Forelimb muscle (tissue), 1 donor: Measurements from ENCODE around the gene LAMA4. TPM values are rescaled to one million over a fixed set of nuclear protein-coding genes. Genes with fewer than 3 reads are reported as not detected.

Experiments used
- DNase-seq: peaks from one replicate; pipeline ENCODE4 v3.0.0-alpha.2; 2013; ENCODE audit warnings: low read depth
- polyA plus RNA-seq: library from polyadenylated mRNA; unstranded; fragments of 120-200 nt; gene quantifications from one replicate; pipeline ENCODE4 v1.2.1, GENCODE V29; 2013; ENCODE audit not compliant: insufficient read length

The LAMA4 gene
- polyA plus RNA-seq, 1 donor: 135 TPM

DNA sequence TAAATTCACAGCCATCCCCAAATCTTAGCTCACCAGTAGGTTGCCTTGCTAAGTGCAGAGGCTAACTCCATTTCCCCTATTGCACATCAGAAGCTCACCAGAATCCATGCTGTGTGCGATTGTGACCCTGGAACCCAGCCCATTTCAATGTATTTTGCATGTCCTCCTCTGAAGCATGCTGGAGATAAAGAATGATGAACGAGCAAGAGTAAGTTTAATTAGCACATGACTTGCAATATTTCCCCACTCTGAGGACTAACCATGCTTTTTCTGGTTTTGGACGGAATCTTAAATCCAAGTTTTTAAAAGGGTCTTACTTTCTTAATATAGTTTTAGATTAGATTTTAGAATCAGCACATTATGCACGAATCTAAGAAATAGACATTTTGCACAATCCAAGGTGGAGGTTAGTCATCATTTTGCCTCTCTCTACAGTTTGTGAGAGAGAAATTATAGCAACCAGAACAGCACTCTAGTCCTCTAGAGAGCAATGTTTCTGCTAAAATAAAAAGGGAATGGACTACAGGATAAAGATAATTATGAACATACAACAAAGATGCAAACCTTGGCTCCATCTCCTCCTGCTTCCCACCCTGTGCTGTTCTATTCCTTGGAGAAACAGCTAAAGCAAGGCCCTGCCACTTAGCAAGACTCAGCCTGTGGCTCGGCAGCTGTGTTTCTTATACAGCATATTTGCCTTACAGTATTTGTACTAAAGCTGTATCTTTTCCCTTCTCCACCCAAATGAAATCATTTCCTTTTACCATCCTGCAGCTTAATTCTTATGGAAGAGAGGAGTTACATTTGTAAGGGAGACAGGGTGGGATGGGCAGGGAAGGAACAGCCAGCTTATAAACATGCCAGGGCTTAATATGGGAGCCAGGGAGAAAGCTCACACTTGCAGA is 24.9 kb upstream of the LAMA4 start:
- peak; percentile 54 for DNase-seq

DNA sequence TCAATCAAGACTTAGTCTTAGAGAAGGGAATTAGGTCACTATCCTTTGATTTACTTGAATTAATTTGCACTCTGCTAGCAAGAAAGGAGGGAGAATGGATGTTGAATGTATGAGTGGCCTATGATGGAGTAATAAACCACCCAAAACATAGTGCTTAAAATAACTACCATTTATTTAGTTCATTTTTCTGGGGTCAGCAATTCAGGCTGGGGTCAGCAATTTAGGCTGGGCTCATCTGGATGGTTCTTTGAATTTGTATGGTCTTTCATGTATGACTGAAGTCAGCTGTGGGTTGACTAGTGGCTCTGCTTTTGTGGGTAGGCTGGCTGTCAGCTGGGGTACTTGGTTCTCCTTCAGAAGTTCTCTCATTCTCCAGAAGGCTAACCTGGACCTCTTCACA is 21.0 kb upstream of the LAMA4 start:
- DNase-seq: no peak

DNA sequence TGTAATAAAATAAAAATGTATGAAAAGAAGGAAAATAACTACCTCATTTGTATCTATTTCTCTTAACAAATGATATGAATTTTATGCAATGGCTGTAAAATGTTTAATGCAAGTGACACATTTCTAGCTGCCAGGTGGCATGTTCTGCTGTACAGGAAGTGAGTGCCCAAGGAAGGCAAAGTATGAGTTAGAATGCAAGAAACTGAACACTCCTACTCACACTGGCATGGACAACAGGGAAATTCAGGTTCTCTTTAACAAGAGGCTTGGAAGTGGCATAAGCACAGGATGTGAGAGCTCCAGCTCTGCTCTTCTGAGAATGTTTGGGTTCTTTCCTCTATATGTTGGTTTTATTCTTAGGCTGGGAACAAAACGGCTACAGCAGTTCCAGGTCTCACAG is 20.4 kb upstream of the LAMA4 start:
- no peak for DNase-seq

DNA sequence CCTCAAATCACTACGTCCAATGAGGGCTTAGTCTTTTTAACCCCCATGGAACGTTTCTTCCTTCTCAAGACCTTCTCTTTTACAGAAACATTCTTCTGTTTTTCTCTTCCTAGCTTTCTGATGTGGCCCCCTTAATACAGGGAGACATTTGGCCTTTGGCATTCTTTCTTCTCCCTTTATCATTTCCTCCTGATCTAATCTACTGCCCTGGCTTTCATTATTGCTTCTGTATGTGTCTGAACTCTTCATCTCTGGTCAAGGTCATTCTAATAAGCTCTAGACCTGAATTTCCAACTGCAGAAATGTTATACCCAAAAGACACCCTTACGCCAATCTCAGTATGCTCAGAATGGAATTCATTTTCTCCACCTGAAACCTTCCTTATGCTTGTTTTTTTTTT is 18.4 kb upstream of the LAMA4 start:
- no peak for DNase-seq

DNA sequence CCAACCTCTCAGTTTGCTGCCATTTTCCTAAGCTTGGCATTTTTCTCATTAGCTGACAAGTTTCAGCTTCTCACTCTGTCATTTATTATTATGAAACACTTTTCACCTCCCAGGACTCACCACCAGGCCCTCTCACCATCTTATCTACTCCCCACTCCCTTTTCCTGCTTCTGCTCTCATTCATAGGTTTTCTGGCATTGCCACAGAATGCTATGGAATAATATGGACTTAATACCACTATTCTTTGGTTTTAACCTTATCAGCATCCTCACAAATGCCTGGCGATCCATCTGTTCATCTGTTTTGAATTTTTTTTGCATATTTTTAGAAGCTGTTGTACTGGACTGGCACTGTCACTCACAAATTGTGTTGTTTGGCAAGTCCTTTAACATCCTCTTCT is 16.4 kb upstream of the LAMA4 start:
- no peak for DNase-seq

DNA sequence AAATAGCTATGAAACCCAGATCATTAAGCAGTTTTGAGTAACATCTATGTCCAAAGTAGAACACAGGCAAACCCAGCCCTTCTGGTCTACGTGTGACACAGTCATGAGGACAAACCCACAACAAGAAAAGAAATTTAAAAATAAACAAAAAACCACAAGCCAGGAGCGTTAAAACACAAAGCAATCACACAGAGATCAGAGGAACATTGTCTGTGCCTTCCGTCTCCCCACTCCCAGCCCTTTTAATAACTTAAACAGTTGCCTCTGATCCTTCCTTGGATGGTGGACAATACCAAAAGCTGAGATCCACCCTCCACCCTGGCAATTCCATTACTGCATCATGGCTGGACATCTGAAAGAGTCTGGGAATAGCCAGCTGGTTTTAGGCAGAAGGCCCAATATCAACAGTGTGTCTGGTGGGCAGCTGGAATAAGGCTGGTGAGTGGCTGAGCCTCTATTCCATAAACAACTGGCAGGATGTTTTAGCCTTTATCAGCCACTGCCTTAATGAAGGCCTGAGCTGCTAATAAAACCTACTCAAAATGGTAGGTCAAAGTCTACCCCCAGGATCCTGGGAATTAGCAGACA is 15.7 kb upstream of the LAMA4 start:
- no peak for DNase-seq

DNA sequence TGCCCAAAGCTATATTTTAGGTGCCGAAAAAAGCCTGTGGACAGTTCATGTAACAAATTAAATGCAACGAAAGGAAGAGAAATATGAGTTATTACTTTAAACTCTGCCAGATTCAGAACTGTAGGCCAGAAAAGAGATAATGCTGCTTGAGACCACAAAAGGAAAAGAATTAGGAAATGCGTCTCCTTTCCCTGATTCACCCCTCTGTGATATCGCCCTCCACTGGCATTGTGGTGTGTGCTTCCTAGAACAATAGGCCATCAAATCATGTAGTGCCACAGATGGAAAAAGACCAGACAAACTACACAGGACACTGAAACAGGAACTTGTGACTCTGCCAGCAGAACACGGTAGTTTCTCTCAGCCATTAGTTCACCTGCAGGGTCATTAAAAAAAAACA is 14.7 kb upstream of the LAMA4 start:
- no peak for DNase-seq

DNA sequence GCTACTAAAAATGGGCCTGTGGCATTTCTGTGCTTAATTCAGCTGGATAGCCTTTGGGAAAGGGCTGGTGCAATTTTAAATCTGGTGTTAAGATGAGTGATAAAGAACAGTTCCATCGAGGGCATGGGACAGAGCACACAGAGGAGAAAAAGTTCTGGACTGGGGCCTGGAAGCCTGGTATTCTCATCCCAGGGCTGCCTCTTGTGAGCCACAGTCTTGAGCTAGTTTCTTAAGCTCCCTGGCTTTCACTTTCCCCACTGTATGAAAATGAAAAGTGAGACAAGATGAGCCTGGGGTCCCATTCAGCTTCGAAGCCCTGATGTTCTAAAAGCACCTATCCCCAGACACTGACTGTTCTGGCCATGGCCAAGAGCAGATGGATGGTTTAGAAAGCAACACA is 14.3 kb upstream of the LAMA4 start:
- no peak for DNase-seq

DNA sequence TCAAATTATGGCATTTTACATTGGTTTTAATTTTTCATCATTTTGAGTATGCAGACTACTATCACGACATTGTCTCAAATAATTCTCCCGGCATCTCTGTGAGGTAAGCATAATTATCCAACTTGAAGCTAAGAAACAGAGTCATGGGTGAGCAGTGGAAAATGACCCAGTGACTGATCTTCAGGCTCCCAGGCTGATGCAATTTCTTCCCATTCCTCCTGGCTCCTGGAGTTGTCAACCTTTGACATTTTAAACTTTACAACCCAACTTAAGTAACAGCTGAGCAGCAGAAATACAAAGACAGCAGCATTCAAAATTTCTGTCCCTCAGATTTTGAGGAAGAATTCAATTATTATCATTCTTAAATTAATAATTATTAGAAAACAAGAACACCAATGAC is 13.7 kb upstream of the LAMA4 start:
- DNase-seq: no peak

DNA sequence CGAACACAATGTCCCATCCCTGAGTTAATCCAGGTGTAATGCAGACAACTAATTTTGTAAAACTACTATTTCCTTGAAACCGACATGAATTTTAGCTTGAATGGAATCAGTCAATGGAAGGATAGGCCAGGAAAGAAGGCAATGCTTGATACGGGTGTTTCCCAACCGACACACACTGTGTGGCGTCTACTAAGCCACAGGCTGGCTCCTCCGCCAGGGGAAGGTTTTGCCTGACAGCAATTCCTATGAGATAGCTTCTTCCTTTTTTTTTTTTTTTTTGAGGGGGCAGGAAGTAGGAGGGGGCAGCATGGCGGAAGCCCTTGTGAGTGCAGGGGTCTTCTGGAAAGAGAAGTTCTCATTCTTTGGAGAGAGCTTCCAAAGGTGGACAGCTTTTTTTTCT is 12.0 kb upstream of the LAMA4 start:
- DNase-seq: no peak

DNA sequence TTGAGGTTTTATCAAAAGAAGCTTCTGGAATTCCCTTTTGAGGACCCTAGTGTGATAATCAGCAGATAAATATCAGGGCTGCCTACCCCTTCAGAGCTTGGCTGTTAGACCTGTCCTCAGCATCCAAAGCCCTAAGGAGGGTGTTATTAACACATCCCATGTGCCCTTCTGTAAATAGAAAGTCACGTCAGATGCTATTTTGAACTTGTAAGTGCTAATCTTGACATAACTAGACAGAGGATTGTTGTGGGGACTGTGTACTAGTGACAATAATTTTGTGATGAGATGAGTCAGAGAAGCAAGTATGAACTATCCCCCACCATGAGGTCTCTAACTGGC is 4.9 kb upstream of the LAMA4 start:
- DNase-seq: no peak

DNA sequence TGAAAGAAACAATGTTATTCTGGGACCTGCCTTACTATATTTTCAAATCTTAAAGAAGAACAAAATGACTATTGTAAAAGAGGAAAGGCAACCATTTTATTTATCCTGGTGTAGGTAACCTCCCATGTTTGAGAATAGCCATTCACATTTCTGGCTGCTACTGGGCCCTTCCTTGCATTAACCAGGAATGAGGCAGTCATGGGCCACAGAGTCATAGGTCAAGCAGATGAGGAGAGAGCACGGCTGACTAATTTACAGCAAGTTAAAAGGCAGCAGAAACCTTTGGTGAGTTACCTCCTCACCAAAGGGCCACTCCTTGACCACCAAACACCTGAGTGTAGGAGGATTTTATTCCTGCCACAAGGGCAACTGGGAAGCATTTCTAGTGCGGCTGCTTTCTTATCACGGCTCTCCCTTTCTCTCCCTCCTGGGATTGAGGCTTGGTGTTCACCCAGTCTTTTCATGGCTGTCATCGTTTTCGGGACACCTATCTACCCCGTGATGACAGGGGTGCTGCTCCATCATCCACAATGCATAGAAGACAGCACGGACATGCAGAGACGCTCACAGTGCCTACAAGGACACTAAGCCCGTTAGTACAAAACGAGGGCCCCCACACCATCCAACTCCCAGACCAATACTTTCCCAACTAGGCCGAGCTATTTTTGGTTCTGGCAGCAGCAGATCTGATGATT is 4.4 kb upstream of the LAMA4 start:
- DNase-seq: no peak

DNA sequence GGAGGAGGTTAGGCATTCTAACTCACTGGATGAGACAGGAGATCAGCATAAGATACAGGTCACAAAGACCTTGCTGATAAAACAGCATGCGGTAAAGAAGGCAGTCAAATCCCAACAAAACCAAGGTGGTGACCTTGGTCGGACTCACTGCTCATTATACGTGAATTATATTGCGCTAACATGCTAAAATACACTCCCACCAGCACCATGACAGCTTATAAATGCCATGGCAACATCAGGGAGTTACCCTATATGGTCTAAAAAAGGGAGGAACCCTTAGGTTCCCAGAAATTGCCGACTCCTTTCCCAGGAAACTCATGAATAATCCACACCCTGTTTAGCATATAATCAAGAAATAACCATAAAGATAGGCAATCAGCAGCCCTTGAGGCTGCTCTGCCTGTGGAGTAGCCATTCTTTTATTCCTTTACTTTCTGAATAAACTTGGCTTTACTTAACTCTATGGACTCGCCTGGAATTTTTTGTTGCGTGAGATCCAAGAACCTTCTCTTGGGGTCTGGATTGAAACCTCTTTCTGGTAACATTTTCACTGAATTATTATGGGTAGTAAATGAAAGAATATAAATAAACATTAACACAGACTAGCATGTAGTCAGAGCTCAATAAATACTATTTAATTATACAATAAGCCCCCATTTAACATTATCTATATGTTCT is 3.0 kb upstream of the LAMA4 start:
- DNase-seq: no peak

DNA sequence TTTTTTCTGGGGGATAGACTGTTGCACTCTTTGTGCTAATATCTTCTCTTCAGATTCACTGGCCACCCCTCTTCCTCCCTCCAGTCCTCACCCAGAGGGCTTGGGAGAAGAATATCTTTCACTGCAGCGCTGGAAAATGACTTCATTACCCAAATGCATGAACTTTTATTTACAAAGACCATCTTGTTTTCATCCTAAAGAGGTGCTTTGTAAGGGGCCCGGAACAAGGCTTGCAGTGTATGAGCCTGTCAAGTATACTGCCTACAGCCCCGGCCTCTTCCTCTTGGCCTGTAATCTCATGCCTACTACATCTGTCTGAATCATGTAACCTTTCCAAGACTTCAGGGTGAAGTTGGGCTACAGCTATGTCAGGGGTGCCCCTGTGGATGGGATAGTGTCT is 554 bp upstream of the LAMA4 start:
- no peak for DNase-seq

DNA sequence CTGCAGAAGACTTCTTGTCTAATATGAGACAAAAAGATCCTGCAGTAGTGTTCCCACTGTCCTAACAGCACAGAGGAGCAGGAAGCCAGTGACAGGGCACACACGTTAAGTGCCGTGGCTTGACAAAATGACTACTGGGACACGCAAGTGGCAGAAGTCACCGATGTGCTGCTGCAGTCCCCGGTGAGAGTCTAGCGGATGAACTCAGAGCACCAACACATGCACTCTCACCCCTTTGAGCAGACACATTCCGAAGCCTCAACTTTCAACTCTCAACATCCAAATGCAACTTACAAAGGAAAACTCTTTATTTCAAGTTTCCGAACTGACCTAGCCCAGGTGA is 898 bp downstream of the LAMA4 start:
- no peak for DNase-seq

DNA sequence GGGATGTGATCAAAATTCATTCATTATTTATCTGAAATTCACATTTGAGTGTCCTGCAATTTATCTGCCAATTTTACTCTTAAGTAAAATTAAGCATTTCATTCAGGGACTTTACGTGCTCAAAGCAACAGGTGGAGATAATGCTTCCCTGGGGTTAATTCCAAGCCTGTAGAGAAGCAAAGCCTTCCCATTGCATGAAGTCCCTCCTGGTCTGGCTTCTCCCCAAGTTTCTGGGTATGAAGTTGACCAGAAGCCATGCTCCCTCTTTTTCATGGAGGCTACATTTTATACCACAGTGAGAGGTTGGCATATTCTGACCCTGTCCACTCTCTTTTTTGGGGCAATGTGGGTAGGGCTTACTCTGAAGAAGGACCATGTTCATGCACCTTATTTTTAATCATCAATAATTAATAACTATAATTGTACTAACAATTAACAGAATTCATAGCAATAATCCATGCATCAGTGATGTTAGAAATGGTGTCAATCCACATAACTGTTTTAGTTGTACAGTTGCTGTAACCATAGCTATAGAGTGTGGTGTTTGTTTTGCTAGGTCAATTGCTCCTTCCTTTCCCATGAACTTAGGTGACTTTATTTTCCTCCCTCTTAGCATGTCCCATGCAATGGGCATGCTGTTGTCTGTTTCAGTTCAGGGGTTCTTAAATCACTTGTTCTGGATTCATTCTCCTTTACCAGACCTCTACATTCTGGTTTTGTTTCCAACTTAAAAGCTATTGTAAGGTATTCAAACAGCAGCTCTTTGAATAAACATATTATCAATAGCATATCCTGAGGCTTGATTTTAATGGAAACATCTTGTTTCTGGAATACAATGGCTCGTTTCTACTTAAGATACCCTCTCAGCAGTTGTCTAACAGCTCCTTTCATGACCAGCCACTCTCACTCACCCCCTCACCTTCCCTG is 1.5 kb downstream of the LAMA4 start:
- DNase-seq: no peak

DNA sequence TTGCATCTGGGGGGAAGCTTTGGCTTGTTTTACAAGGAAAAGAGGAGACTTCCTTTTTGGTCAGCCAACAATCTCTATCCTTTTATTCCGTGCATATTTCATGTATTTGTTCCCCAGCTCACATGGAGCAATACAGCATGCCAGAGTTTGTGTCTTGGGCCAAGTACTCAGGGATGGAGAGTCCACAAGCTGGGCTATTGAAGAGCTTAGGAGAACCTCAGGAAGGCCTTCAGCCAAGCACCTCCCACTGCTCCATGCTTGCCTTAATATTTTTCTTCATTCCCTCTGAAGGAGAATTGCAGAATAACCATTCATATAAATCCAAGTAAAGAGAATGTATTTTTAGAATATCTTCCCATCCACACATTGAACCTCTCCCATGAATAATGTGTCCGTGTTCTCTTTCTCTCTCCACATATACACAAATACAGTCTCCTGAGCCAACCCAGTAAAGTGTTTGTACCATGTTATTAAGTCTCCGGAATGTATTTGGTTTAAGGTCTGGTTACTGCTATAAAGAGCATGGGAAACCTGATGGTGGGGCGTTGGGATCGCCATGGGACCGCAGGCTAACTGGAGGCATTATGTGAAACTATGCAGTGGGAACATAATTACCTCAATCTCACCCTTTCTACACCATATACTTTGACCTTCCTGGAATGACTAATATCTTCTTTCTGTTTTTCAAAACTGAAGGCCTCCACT is 3.0 kb downstream of the LAMA4 start:
- DNase-seq: peak; percentile 89

DNA sequence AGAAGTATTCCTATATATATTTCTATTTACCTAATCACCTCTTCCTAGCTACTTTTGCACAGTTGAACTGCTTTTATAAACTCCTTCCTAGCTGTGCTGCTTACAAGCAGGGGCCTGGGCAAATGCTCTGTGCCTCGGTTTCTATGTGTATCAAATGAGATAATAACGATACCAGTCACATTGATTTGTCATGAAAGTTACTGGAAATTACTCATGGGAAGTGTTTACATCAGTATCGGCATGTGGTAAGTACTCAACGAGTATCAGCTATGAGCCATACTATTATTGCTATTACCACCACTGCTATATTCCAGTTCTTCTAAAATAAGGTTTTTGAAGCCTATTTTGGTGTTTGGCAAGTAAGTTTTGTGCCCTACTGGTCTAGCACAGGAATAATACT is 4.9 kb downstream of the LAMA4 start:
- no peak for DNase-seq

DNA sequence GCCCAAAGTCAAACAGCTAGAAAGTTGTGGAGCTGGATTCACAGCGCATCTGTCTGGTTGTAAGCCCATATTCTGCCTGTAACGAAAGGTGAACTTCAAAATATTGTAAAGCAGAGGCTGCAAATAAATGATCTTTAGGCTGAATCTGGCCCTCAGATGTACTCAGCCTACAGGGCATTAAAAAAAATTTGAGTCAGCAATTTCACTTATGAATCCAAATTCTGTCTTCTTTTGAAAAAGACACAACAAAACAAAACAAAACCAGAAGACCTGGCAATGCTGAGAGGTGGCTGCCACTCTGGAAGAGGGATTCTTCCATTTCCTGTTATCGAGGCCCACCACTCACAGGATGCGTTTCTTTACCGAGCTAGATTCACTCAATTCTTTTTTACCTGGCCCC is 7.1 kb downstream of the LAMA4 start:
- no peak for DNase-seq

DNA sequence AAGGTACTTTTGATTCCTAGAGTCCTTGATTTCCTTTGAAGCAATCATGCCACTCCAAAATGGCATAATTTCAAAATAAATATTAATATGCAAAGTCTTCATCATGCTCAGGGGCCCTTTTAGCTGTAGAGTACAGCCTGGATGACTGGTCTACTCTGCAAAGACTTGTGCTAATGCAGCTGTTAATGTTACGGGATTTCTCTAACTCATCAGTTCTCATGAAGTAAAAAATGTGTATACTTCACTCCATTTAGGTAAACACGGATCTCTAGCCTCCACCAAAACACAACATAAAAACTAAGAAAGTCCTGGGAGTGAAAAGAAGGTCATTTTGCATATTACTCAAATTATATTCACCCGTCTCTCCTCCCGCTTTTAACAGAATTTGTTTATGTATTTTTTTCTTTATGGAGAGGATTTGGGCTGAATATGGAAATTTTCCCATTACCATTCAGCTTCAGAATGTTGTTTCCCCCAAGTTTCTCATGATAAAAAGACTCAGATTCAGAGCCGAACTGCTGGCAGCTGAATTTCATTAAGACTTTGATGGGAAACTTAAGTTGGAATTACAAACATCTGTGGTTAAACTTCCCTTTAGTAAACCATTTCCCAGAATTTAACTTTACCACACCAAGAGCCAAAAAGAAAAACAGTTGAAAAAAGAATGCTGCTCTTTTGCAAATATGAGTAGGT is 8.7 kb downstream of the LAMA4 start:
- no peak for DNase-seq
